ENCODE results near the gene ZCCHC14.

Gene ZCCHC14

GRCh38 chr16:87356491-87356853 is 136.4 kb downstream of the ZCCHC14 start:
- no peak for DNase-seq

All from activated CD4-positive, alpha-beta T cell treated with anti-CD3 and anti-CD28 coated beads, Interleukin-10, Interleukin-2, amounts not matched to agents 100 ng/mL and 50 ng/mL, durations not matched to agents 16 hours and 8 hours (primary cell).